ENCODE results near the gene MRGPRX4. TPM values are rescaled to one million over a fixed set of nuclear protein-coding genes. Genes with fewer than 3 reads are reported as not detected.
"Not testable (repeated sequence)": the region's sequence is repeated elsewhere in the genome, so short reads cannot be mapped to it uniquely, and the experiment has no call there.

Gene MRGPRX4
- total RNA-seq, 1 donor from 2014 or later = not detected

DNA sequence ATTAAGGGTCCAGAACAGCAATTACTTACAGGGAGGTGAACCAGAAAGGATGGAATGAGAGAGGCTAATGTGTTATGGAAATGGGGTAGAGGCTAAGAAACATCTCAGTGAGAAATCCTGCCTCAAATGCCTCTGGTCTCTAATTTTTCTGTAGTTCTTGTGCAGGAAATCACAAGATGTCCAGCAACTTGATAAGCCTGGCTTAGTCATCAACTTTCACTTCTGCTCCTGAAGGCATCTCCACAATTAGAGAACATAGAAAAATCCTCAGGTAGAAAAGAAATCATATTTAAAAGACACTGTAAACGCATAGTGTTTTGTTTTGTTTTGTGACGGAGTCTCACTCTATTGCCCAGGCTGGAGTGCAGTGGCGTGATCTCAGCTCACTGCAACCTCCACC, 18.7 kb downstream of the MRGPRX4 start:
- Mint-ChIP-seq H3K9me3 (ENCODE audit: unreplicated experiment) (no peaks in the 10 kb centered on the region), H3K27me3 (ENCODE audit: unreplicated experiment) (peaks cover 40% of the 10 kb centered on the region), H3K27ac (ENCODE audit: unreplicated experiment) (no peak overlapping the region), H3K4me1 (ENCODE audit: unreplicated experiment) (no peaks in the 10 kb centered on the region), H3K36me3 (ENCODE audit: unreplicated experiment) (no peaks in the 10 kb centered on the region), H3K4me3 (ENCODE audit: unreplicated experiment) (no peak overlapping the region)
- no peak for DNase-seq (ENCODE audit: extremely low spot score, unreplicated experiment)
- TF ChIP-seq, protein P1, sequence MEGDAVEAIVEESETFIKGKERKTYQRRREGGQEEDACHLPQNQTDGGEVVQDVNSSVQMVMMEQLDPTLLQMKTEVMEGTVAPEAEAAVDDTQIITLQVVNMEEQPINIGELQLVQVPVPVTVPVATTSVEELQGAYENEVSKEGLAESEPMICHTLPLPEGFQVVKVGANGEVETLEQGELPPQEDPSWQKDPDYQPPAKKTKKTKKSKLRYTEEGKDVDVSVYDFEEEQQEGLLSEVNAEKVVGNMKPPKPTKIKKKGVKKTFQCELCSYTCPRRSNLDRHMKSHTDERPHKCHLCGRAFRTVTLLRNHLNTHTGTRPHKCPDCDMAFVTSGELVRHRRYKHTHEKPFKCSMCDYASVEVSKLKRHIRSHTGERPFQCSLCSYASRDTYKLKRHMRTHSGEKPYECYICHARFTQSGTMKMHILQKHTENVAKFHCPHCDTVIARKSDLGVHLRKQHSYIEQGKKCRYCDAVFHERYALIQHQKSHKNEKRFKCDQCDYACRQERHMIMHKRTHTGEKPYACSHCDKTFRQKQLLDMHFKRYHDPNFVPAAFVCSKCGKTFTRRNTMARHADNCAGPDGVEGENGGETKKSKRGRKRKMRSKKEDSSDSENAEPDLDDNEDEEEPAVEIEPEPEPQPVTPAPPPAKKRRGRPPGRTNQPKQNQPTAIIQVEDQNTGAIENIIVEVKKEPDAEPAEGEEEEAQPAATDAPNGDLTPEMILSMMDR (IDR thresholded peaks at IDR 0.05) = no peak

DNA sequence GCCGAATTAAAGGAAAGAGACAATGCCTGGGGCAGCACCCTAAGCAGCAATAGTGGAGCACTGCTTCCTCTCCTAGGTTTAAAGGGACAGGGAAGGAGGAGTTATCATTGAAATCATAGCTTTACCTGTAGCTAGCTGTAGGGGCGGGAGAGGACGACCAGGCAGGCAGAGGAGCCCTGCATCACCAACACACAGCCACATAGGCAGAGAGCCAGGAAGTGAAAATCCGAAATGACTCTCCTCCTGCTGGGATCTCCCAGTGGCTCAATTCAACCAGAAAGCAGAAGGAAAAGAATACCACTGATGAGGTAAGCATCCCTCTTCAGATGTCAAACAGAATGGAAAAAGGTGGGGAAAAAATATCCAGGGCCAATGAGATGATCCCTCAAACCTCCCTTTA, 20.4 kb downstream of the MRGPRX4 start:
- Mint-ChIP-seq H3K27ac (ENCODE audit: unreplicated experiment) (no peak overlapping the region), H3K4me1 (ENCODE audit: unreplicated experiment) (no peaks in the 10 kb centered on the region), H3K4me3 (ENCODE audit: unreplicated experiment) (no peak overlapping the region), H3K36me3 (ENCODE audit: unreplicated experiment) (no peaks in the 10 kb centered on the region), H3K9me3 (ENCODE audit: unreplicated experiment) (no peaks in the 10 kb centered on the region), H3K27me3 (ENCODE audit: unreplicated experiment) (peaks cover 33% of the 10 kb centered on the region)
- TF ChIP-seq, protein P1 (IDR thresholded peaks at IDR 0.05) = no peak
- peak; percentile 19 for DNase-seq (ENCODE audit: extremely low spot score, unreplicated experiment)

DNA sequence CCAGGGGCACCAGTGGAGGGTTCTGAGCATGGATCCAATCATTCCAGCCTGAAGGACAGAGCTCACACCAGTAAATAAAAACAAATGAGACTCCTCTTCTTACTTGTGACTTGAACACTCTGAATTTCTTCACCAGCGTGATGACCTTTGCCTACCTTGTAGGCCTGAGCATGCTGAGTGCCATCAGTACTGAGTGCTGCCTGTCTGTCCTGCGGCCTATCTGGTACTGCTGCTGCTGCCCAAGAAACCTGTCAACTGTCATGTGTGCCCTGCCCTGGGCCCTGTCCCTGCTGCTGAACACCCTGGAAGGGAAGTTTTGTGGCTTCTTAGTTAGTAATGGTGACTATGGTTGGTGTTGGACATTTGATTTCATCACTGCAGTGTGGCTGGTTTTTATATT, 23.9 kb downstream of the MRGPRX4 start:
- Mint-ChIP-seq H3K4me3 (ENCODE audit: unreplicated experiment) (no peak overlapping the region), H3K27me3 (ENCODE audit: unreplicated experiment) (peaks cover 29% of the 10 kb centered on the region), H3K9me3 (ENCODE audit: unreplicated experiment) (no peaks in the 10 kb centered on the region), H3K4me1 (ENCODE audit: unreplicated experiment) (no peaks in the 10 kb centered on the region), H3K27ac (ENCODE audit: unreplicated experiment) (no peak overlapping the region), H3K36me3 (ENCODE audit: unreplicated experiment) (no peaks in the 10 kb centered on the region)
- DNase-seq (ENCODE audit: extremely low spot score, unreplicated experiment) = no peak
- TF ChIP-seq, protein P1 (IDR thresholded peaks at IDR 0.05) = no peak

DNA sequence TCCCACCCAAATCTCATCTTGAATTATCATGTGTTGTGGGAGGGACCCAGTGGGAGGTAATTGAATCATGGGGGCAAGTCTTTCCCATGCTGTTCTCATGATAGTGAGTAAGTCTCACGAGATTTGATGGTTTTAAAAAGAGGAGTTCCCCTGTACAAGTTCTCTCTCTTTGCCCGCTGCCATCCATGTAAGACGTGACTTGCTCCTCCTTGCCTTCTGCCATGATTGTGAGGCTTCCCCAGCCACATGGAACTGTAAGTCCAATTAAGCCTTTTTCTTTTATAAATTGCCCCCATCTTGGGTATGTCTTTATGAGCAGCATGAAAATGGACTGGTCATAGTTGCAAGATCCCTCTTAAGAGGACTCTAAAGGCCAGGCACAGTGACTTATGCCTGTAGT, 25.1 kb downstream of the MRGPRX4 start:
- not testable (repeated sequence) for H3K9me3 Mint-ChIP-seq (ENCODE audit: unreplicated experiment); H3K27ac Mint-ChIP-seq (ENCODE audit: unreplicated experiment); H3K4me3 Mint-ChIP-seq (ENCODE audit: unreplicated experiment); H3K4me1 Mint-ChIP-seq (ENCODE audit: unreplicated experiment); DNase-seq (ENCODE audit: extremely low spot score, unreplicated experiment); H3K36me3 Mint-ChIP-seq (ENCODE audit: unreplicated experiment)
- peaks cover 27% of the 10 kb centered on the region for H3K27me3 Mint-ChIP-seq (ENCODE audit: unreplicated experiment)

DNA sequence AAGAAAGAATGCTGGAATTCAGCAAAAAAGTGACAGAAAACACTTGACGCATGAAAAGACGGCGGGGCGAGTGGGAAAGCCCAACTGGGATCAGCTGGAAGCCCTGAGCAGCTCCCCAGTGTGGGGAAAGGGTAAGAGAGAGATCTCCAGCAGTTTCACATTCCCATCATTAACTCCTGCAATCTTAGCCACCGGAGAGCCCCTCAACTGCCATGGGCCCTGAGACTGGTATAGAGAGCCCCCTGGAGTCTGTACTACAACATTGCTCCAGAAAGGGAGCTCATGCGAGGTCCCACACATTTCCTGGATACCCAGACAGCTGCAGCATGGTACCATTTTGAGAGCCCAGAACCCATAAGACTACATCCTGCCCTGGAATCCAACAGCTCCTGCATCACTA, 31.1 kb downstream of the MRGPRX4 start:
- Mint-ChIP-seq H3K36me3 (ENCODE audit: unreplicated experiment) (no peaks in the 10 kb centered on the region), H3K27me3 (ENCODE audit: unreplicated experiment) (peaks cover 34% of the 10 kb centered on the region), H3K4me1 (ENCODE audit: unreplicated experiment) (no peaks in the 10 kb centered on the region), H3K9me3 (ENCODE audit: unreplicated experiment) (peaks cover 3% of the 10 kb centered on the region), H3K4me3 (ENCODE audit: unreplicated experiment) (no peak overlapping the region), H3K27ac (ENCODE audit: unreplicated experiment) (no peak overlapping the region)
- no peak for DNase-seq (ENCODE audit: extremely low spot score, unreplicated experiment)
- TF ChIP-seq, protein P1 (IDR thresholded peaks at IDR 0.05) = peak; percentile 32

DNA sequence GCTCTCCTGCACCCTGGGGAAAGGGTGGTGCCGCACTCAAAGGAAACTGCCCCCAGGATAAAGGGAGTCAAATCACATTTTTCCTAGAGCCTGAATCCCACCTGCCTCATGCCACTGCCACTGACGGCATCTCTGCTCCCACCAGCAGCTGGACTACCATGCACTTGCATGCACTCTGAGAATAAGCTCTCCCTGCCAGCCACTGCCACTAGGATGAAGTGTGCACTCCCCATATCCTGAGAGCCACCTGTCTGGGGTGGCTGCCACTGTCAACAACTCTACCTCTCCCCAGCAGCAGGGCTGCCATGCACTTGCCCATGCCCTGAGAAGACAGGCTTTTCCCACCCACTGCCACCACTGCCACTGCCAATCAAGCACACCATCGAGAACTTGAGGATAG, 31.6 kb downstream of the MRGPRX4 start:
- DNase-seq (ENCODE audit: extremely low spot score, unreplicated experiment) = no peak
- TF ChIP-seq, protein P1 (IDR thresholded peaks at IDR 0.05) = no peak
- H3K9me3 Mint-ChIP-seq (ENCODE audit: unreplicated experiment) = peaks cover 3% of the 10 kb centered on the region
- H3K4me1 Mint-ChIP-seq (ENCODE audit: unreplicated experiment) = no peaks in the 10 kb centered on the region
- H3K36me3 Mint-ChIP-seq (ENCODE audit: unreplicated experiment) = no peaks in the 10 kb centered on the region
- H3K4me3 Mint-ChIP-seq (ENCODE audit: unreplicated experiment) = no peak overlapping the region
- H3K27me3 Mint-ChIP-seq (ENCODE audit: unreplicated experiment) = peaks cover 36% of the 10 kb centered on the region
- H3K27ac Mint-ChIP-seq (ENCODE audit: unreplicated experiment) = no peak overlapping the region

Measured in osteocyte (in vitro differentiated cells).